Transverse colon (tissue), 3 donors: ENCODE results near the gene SMG6.

Experiments used
- POLR2A ChIP-seq: fragments of 450-650 bp; IDR thresholded peaks from one replicate; pipeline ENCODE4 v1.6.1; 2016; ENCODE audit warnings: antibody characterized with exemption, mild to moderate bottlenecking, moderate library complexity
- TF ChIP-seq, protein P1 (sequence below), 5 experiments: fragments of 200-600 bp in 3 of 5; fragments of 450-650 bp in 2 of 5; sonication (generic) in 3 of 5; IDR thresholded peaks; 1 replicate in 2 of 5; 2 replicates in 3 of 5; pipeline ENCODE4 v1.5.1; 2016 to 2017; ENCODE audit warnings: antibody characterized with exemption in 5 of 5, inconsistent platforms in 3 of 5, mild to moderate bottlenecking in 2 of 5, moderate library complexity in 1 of 5

DNA sequence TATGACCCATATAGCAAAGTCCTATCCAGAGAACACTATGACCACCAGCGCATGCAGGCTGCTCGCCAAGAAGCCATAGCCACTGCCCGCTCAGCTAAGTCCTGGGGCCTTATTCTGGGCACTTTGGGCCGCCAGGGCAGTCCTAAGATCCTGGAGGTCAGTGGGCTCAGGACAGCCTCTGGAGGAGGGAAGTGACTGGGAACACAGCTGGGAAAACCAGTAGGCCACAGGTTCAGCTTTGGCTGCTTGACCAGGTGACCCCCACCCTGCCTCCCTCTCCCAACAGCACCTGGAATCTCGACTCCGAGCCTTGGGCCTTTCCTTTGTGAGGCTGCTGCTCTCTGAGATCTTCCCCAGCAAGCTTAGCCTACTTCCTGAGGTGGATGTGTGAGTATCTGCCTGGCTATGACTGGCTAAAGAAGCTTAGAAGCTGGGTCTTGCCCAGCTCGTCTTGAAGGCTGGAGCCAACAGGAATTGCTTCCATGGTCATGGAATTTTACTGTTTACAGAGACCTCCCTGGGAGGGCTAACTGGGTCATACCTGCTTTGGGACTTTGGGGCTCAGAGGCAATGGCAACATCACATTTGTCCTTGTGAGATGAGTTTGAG is 263.3 kb downstream of the SMG6 start:
- TF ChIP-seq, protein P1, sequence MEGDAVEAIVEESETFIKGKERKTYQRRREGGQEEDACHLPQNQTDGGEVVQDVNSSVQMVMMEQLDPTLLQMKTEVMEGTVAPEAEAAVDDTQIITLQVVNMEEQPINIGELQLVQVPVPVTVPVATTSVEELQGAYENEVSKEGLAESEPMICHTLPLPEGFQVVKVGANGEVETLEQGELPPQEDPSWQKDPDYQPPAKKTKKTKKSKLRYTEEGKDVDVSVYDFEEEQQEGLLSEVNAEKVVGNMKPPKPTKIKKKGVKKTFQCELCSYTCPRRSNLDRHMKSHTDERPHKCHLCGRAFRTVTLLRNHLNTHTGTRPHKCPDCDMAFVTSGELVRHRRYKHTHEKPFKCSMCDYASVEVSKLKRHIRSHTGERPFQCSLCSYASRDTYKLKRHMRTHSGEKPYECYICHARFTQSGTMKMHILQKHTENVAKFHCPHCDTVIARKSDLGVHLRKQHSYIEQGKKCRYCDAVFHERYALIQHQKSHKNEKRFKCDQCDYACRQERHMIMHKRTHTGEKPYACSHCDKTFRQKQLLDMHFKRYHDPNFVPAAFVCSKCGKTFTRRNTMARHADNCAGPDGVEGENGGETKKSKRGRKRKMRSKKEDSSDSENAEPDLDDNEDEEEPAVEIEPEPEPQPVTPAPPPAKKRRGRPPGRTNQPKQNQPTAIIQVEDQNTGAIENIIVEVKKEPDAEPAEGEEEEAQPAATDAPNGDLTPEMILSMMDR (IDR thresholded peaks at IDR 0.05) = no peak
- TF ChIP-seq POLR2A = no peak
